ENCODE results near the gene MACROD2. TPM values are rescaled to one million over a fixed set of nuclear protein-coding genes. Genes with fewer than 3 reads are reported as not detected.

The MACROD2 gene
- total RNA-seq, 1 experiment from 2014 or later = 1.6 TPM

DNA sequence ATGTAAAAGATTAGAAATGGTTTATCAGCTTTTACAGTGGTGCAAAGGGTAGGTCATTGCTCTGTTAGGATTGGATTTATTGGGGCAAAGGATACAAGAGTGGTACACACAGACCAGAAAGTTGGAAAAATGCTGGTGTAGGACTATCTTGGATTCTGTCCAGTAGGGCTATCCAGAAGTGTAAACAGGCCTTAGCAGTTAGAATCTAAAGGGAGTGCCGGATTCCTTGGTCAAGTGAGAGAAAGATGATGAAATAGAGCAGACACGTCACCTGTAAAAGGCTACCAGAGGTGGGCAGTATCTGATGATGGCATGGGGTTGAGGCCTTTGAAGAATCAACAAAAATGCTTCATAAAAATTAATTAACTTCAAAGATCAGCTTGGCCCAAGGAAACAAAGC, 1602.0 kb downstream of the MACROD2 start:
- DNase-seq = no peak
- H3K23ac ChIP-seq (ENCODE audit: insufficient read length, low read depth, low read length) = no peak overlapping the region
- H3K4ac ChIP-seq (ENCODE audit: low read depth, low read length) = no peak overlapping the region
- no peak overlapping the region for H3K18ac ChIP-seq (ENCODE audit: insufficient read length, low read depth, low read length)
- TF ChIP-seq, protein P1, sequence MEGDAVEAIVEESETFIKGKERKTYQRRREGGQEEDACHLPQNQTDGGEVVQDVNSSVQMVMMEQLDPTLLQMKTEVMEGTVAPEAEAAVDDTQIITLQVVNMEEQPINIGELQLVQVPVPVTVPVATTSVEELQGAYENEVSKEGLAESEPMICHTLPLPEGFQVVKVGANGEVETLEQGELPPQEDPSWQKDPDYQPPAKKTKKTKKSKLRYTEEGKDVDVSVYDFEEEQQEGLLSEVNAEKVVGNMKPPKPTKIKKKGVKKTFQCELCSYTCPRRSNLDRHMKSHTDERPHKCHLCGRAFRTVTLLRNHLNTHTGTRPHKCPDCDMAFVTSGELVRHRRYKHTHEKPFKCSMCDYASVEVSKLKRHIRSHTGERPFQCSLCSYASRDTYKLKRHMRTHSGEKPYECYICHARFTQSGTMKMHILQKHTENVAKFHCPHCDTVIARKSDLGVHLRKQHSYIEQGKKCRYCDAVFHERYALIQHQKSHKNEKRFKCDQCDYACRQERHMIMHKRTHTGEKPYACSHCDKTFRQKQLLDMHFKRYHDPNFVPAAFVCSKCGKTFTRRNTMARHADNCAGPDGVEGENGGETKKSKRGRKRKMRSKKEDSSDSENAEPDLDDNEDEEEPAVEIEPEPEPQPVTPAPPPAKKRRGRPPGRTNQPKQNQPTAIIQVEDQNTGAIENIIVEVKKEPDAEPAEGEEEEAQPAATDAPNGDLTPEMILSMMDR (conservative IDR thresholded peaks at IDR 0.05) = no peak
- H3K9me3 ChIP-seq (ENCODE audit: control insufficient read depth, low read depth, low read length) = no peaks in the 10 kb centered on the region
- H4K20me1 ChIP-seq (ENCODE audit: control insufficient read depth, insufficient read depth, insufficient read length) = no peaks in the 10 kb centered on the region
- no peaks in the 10 kb centered on the region; the same call in 1 of the 2 replicates for H3K27me3 Mint-ChIP-seq (ENCODE audit: low read depth)
- H3K27me3 ChIP-seq (ENCODE audit: insufficient read depth, low read length) = no peaks in the 10 kb centered on the region
- H3K4me1 ChIP-seq (ENCODE audit: insufficient read depth, low read length) = no peaks in the 10 kb centered on the region
- no peak overlapping the region for H3K27ac Mint-ChIP-seq
- H2AK5ac ChIP-seq (ENCODE audit: insufficient read length, low read length) = no peak overlapping the region
- no peak overlapping the region for H3T11ph ChIP-seq (ENCODE audit: low read length)
- H2AFZ ChIP-seq (ENCODE audit: low read length) = no peak overlapping the region
- H3K27ac ChIP-seq (ENCODE audit: insufficient read length, low read depth, low read length) = no peak overlapping the region
- no peaks in the 10 kb centered on the region for H3K9me3 Mint-ChIP-seq
- no peak overlapping the region for H3K56ac ChIP-seq (ENCODE audit: insufficient read length, low read depth, low read length)
- H3K79me1 ChIP-seq (ENCODE audit: insufficient read depth, low read depth, low read length, poor library complexity, severe bottlenecking) = no peaks in the 10 kb centered on the region
- H3K4me2 ChIP-seq (ENCODE audit: insufficient read depth, insufficient read length, low read length) = no peak overlapping the region
- H2BK15ac ChIP-seq (ENCODE audit: low read depth, low read length) = no peak overlapping the region
- no peak overlapping the region for H2BK20ac ChIP-seq (ENCODE audit: low read depth, low read length, poor library complexity, severe bottlenecking)
- H3K4me3 Mint-ChIP-seq = no peak overlapping the region
- H3K4me1 Mint-ChIP-seq = peaks cover 0 to 4% of the 10 kb centered on the region in 2 experiments; a peak in 1 of 4 replicates
- WGBS (ENCODE audit: extremely low coverage, insufficient read length, low lambda C conversion rate) = no CpG with 5 or more reads among the region's 2 CpGs
- no peak overlapping the region for H2BK5ac ChIP-seq (ENCODE audit: insufficient read length, low read length)
- H3K23me2 ChIP-seq (ENCODE audit: insufficient read length, low read depth, low read length, poor library complexity, severe bottlenecking) = no peaks in the 10 kb centered on the region
- H2BK120ac ChIP-seq (ENCODE audit: low read depth, low read length, poor library complexity, severe bottlenecking) = no peak overlapping the region
- no peak overlapping the region for H2BK12ac ChIP-seq (ENCODE audit: insufficient read length, low read depth, low read length)
- no peak overlapping the region for H4K5ac ChIP-seq (ENCODE audit: insufficient read length, low read depth, low read length)
- H4K91ac ChIP-seq (ENCODE audit: insufficient read length, low read depth, low read length) = no peak overlapping the region
- H3K36me3 Mint-ChIP-seq (ENCODE audit: insufficient read depth in 1 of 3, low read depth in 3 of 3) = no peaks in the 10 kb centered on the region
- H3K79me2 ChIP-seq (ENCODE audit: insufficient read depth, low read length) = no peaks in the 10 kb centered on the region
- no peak overlapping the region for H3K14ac ChIP-seq (ENCODE audit: insufficient read depth, low read length)
- no peak overlapping the region for H4K8ac ChIP-seq (replicated peaks; ENCODE audit: insufficient read length, low read depth, low read length)
- no peak overlapping the region for H3K9ac ChIP-seq (ENCODE audit: extremely low read depth, insufficient read length, low read length)

All from H9 (cell line).